ENCODE results near the gene TOX3.

GRCh38 chr16:52497067-52497816, 49.7 kb downstream of the TOX3 start:
- TF ChIP-seq CTCF (IDR thresholded peaks at IDR 0.05) (no peak), EZH2 (IDR thresholded peaks at IDR 0.05; ENCODE audit: borderline replicate concordance, insufficient read depth, low read depth, low read length, poor library complexity, severe bottlenecking) (no peak)
